HepG2 (cell line): ENCODE data around the gene SMR3B. TPM values are rescaled to one million over a fixed set of nuclear protein-coding genes. Genes with fewer than 3 reads are reported as not detected.

Source experiments
- polyA plus RNA-seq, 8 experiments: library from polyadenylated mRNA; depleted of rRNA in 3 of 8; stranded (reverse) in 7 of 8; unstranded in 1 of 8; fragments of >200 nt; fragmentation: Illumina TruSeq in 4 of 8; extraction: Trizol in 4 of 8; gene quantifications; 2 replicates each; pipeline versions ENCODE4 v1.2.1 to v1.2.3, GENCODE V29; 2011 to 2016; ENCODE audit warnings: low read depth in 4 of 8, missing spikeins in 1 of 8, mixed read lengths in 1 of 8; ENCODE audit not compliant: insufficient read depth in 1 of 8
- total RNA-seq, 5 experiments: library from RNA; depleted of rRNA; stranded (reverse); fragments of >200 nt; fragmentation: Illumina TruSeq; extraction: Trizol; gene quantifications; 2 replicates each; pipeline ENCODE4 v1.2.3, GENCODE V29; 2016; ENCODE audit warnings: low read depth in 1 of 5

SMR3B gene
- total and polyA plus RNA-seq, 2 of the 13 experiments (the other 11 are each of a cell fraction or from before 2014, with no cell fraction given) = not detected

Other genes with a start within 250 kb of the SMR3B start
- not detected in 2 replicates for gene PRR27, start 228.9 kb upstream of the SMR3B start, total RNA-seq (2016; rRNA removed; fragmentation: Illumina TruSeq; extraction: Trizol)
- gene PRR27, start 228.9 kb upstream of the SMR3B start, polyA plus RNA-seq (2011; rRNA removed) = not detected in 2 replicates
- gene ODAM, start 187.4 kb upstream of the SMR3B start, total RNA-seq (2016; rRNA removed; fragmentation: Illumina TruSeq; extraction: Trizol) = 115 and 157 TPM in 2 replicates
- gene ODAM, start 187.4 kb upstream of the SMR3B start, polyA plus RNA-seq (2011; rRNA removed) = 67.4 and 94.6 TPM in 2 replicates
- not detected in 2 replicates for gene FDCSP, start 157.0 kb upstream of the SMR3B start, total RNA-seq (2016; rRNA removed; fragmentation: Illumina TruSeq; extraction: Trizol)
- gene FDCSP, start 157.0 kb upstream of the SMR3B start, polyA plus RNA-seq (2011; rRNA removed) = not detected in 2 replicates
- not detected in 2 replicates for gene CSN3, start 140.5 kb upstream of the SMR3B start, total RNA-seq (2016; rRNA removed; fragmentation: Illumina TruSeq; extraction: Trizol)
- gene CSN3, start 140.5 kb upstream of the SMR3B start, polyA plus RNA-seq (2011; rRNA removed) = not detected in 2 replicates
- not detected in 2 replicates for gene CABS1, start 48.1 kb upstream of the SMR3B start, total RNA-seq (2016; rRNA removed; fragmentation: Illumina TruSeq; extraction: Trizol)
- not detected in 2 replicates for gene CABS1, start 48.1 kb upstream of the SMR3B start, polyA plus RNA-seq (2011; rRNA removed)
- gene SMR3A, start 22.4 kb upstream of the SMR3B start, total RNA-seq (2016; rRNA removed; fragmentation: Illumina TruSeq; extraction: Trizol) = not detected in 2 replicates
- gene SMR3A, start 22.4 kb upstream of the SMR3B start, polyA plus RNA-seq (2011; rRNA removed) = not detected in 2 replicates
- not detected in 2 replicates for gene OPRPN, start 14.8 kb downstream of the SMR3B start, total RNA-seq (2016; rRNA removed; fragmentation: Illumina TruSeq; extraction: Trizol)
- gene OPRPN, start 14.8 kb downstream of the SMR3B start, polyA plus RNA-seq (2011; rRNA removed) = not detected in 2 replicates
- gene MUC7, start 89.1 kb downstream of the SMR3B start, total RNA-seq (2016; rRNA removed; fragmentation: Illumina TruSeq; extraction: Trizol) = not detected in 2 replicates
- 0.03 and 0.14 TPM in 2 replicates for gene MUC7, start 89.1 kb downstream of the SMR3B start, polyA plus RNA-seq (2011; rRNA removed)
- gene AMTN, start 135.4 kb downstream of the SMR3B start, total RNA-seq (2016; rRNA removed; fragmentation: Illumina TruSeq; extraction: Trizol) = 0.15 TPM in 1 of 2 replicates, not detected in the other
- not detected in 2 replicates for gene AMTN, start 135.4 kb downstream of the SMR3B start, polyA plus RNA-seq (2011; rRNA removed)
- gene AMBN, start 209.1 kb downstream of the SMR3B start, total RNA-seq (2016; rRNA removed; fragmentation: Illumina TruSeq; extraction: Trizol) = not detected in 2 replicates
- not detected in 2 replicates for gene AMBN, start 209.1 kb downstream of the SMR3B start, polyA plus RNA-seq (2011; rRNA removed)
- gene ENAM, start 245.6 kb downstream of the SMR3B start, total RNA-seq (2016; rRNA removed; fragmentation: Illumina TruSeq; extraction: Trizol) = not detected in 2 replicates
- gene ENAM, start 245.6 kb downstream of the SMR3B start, polyA plus RNA-seq (2011; rRNA removed) = 0.01 TPM in 1 of 2 replicates, not detected in the other